Dermis blood vessel endothelial cell (primary cell): ENCODE data around the gene LRRC41. TPM values are rescaled to one million over a fixed set of nuclear protein-coding genes. Genes with fewer than 3 reads are reported as not detected.
"Not testable (repeated sequence)": the region's sequence is repeated elsewhere in the genome, so short reads cannot be mapped to it uniquely, and the experiment has no call there.

ENCODE experiments used
- DNase-seq: peaks from one replicate; pipeline ENCODE4 v3.0.0; 2010
- total RNA-seq: library from RNA; depleted of rRNA; stranded (reverse); fragments of >200 nt; gene quantifications from 2 replicates; pipeline ENCODE4 v1.2.3, GENCODE V29; 2014

LRRC41 gene, protein sequence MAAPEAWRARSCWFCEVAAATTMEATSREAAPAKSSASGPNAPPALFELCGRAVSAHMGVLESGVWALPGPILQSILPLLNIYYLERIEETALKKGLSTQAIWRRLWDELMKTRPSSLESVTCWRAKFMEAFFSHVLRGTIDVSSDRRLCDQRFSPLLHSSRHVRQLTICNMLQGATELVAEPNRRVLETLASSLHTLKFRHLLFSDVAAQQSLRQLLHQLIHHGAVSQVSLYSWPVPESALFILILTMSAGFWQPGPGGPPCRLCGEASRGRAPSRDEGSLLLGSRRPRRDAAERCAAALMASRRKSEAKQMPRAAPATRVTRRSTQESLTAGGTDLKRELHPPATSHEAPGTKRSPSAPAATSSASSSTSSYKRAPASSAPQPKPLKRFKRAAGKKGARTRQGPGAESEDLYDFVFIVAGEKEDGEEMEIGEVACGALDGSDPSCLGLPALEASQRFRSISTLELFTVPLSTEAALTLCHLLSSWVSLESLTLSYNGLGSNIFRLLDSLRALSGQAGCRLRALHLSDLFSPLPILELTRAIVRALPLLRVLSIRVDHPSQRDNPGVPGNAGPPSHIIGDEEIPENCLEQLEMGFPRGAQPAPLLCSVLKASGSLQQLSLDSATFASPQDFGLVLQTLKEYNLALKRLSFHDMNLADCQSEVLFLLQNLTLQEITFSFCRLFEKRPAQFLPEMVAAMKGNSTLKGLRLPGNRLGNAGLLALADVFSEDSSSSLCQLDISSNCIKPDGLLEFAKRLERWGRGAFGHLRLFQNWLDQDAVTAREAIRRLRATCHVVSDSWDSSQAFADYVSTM
- 76.6 and 85.2 TPM in 2 replicates for total RNA-seq

DNA sequence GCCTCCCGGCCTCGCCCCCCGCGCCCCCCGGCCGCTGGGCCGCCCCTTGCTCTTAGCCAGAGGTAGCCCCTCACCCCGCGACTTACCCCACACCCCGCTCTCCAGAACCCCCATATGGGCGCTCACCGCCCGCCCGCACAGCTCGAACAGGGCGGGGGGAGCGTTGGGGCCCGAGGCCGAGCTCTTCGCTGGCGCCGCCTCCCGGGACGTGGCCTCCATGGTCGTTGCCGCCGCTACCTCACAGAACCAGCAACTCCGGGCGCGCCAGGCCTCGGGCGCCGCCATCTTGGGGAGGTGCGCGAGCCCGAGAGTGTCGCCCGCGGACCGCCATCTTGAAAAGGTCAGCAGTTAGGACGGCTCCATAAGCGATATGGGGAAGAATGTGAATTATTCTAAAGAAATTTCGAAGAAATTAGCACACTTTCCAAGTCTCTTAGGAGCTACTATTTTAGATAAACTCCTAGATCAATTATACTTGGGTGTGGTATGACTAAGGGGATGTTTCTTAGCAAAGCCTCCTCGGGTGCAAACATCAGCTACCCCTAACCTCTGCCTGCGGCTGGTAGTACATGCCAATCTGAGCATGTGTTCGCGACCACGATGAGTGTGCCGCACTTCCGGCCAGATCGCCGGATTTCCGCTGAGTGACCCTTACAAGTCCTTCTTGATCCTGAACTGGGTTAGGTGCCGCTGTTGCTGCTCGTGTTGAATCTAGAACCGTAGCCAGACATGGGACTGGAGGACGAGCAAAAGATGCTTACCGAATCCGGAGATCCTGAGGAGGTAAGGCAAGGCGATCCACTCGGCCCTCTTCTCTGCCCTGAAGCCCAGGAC is at the start of gene LRRC41, which contains the start of gene UQCRH:
LRRC41 (minus strand) TSS at position 579 of the 834 bp plus-strand sequence; CDS start at position 285, 294 bp downstream.
UQCRH (plus strand) TSS at position 661 of the 834 bp plus-strand sequence; CDS start at position 730, 69 bp downstream.
- DNase-seq = peak; percentile 98

DNA sequence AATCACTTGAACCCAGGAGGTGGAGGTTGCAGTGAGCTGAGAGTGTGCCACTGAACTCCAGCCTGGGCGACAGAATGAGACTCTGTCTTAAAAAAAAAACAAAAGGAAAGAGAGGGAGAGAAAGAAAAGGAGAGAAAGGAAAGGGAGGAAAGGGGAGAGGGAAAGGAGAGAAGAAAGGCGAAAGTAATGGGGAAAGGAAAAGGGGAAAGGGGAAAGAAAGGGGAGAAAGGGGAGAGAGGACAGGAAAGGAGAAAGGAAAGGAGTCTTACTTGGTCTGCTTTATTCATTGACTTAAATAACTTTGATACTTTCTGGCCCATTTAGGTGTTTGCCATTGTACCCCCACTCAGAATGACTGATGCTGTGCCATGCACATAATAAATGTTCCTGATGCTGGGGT is 48.9 kb upstream of the LRRC41 start:
- no peak for DNase-seq

DNA sequence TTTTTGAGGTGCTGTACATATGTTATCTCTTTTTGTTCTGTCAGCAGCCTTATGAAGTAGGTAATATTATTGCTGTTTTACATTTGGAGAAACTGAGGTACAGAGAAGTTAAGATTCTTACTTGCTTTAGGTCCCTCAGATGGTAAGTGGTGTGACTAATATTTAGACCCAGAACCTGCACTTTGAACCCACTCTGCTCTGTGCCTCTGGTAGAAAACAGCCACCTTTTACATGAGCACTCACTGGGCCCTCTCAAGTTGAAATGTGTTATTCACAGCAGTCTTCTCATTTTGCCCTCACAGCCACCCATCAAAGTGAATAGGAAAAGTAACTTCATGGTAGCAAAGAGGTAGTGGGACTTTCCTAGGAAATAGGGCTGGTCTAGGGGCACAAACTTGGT is 41.9 kb upstream of the LRRC41 start:
- no peak for DNase-seq

DNA sequence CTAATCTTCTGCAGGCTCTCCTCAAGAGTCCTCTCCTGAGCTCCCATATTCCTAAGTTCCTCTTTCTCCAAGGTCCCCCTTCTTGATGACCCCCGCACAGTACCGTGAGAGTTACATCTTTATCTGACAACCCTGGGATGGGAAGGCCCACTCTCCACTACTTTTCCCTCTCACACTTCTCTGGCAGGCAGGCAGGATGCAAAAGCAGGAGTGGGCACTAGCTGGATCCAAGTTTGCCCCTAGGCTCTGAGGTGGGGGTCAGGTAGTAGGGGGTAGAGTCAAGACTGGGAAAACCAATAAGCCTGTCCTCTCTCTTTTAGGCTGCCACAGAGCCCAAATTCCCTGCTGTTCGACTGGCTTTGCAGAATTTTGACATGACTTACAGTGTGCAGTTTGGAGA is 41.1 kb upstream of the LRRC41 start:
- DNase-seq = no peak

DNA sequence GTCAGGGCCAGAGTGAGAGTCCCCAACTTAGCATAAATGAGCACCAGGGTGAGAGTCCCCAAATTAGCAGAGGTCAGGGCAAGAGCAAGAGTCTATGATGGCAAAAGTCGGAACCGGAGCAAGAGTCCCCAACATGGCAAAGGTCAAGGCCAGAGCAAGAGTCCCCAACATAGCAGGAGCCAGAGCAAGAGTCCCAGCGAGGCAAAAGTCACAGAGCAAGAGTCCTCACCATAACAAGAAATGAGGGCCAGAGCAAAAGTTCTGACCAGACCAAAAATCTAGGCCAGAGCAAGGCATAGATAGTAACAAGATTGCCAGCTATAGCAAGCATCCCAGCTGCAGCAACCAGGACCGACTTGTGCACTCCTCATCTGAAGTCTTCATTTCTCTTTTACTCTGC is 40.3 kb upstream of the LRRC41 start:
- DNase-seq = no peak

DNA sequence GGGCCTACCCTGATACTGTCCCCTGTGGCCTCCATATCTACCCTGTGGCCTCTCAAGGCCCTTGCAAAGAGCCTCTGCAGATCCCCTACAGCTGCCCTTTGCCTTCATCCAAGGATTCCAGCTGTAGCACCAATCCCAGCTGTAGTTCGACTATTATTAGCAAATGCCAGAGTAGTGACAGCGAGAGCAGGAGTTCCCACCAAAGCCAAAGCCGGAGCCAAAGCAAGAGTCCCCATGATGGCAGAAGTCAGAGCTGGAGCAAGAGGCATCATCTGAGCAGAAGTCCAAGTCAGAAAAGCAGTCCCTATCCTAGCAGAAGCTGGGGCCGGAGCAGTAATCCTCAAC is 39.9 kb upstream of the LRRC41 start:
- DNase-seq = no peak

DNA sequence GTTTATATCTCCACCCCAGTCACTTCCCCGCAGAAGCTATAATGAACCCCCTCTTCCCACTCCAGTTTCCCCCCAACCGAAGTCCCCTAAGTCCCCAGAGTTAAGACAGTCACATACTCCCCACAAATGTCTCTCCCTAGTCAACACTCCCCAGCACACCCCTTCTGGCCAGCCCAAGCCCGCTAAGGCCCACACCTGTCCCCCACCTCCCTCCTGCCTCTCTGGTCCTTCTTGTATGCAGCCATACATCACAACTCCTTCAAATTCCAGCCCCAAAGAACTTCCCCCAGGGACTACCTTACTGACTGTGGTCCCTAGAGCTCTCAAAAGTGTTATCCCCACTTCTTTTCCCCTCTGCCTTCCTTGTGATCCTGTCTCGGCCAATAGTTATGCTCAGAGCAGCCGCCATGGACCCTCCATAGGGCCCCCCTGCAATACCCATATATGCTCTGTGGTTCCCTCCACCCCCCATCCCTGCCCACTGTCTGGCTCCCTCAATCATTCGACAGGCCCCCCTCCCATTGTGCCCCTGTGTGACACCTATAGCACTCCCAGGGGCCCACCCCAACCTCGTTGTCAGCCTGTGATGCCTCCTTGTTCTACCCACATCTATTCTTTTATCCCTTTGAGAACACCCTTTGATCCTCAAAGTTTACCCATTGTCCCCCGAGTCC is 39.4 kb upstream of the LRRC41 start:
- DNase-seq = no peak

DNA sequence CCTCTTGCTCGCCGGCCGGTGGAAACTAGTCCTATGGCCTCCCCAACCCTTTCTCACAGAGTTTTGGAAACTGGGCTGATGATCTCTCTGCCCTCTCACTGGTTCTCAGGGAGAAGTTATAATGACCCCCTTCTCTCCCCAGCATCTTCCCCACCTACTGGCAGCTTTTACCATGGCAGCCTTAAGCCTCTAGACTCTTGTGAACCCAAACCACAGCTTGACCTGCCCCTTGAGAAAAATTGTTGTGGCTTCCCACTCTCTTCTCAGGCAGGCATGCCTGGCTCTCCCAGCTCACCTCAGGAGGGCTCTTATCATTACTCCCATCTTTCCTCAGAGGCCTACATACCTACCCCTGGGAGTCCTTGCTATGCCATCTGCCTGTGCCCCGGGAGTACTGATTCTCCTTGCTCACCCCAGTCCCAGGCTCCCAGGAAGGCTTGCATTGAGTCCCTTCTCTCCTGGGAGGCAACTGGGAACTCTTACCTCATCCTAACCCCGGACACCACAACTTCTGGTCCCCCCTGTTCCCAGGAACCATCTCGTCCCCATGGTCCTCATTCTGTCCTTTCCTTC is 38.8 kb upstream of the LRRC41 start:
- peak; percentile 34 for DNase-seq

DNA sequence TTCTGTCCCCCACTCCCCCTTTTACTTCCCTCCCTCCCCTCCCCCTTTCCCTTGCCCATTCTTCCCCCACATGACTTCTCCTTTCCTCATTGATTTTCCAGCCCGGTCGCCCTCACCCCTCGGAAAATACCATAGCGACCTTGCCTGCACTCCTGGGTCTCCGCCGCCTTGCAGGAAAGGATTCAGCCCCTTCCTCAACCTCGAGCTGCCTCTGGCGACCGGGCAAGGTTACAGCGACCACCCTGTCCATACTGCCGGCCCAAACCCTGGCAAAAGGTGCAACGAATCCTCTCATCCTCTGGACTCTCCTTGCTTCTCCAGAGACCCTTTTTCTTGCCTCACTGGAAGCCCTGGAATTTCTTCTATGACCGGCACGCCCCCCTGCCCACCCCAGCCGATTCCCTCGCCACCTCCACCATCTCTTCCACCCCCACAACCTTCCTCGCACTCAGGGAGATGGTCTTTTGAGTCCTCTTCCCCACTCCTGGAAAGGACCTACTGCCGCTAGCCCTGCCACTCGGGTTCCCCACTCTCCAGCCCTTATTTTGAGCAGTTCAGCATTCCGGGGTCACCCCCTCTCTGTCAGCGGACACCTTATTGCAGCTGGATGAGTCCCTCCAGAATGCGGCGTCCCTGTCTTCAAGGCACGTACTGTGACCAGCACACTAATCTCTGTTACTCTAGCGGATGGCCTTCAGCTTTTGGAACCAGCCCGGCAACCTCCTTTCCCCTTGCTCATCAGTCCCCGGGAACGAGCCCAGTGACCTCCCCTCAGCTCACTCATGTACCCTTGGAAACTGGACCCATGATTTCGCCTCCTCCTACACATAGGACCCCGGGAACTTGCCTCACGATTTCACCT is 38.0 kb upstream of the LRRC41 start:
- no peak for DNase-seq

DNA sequence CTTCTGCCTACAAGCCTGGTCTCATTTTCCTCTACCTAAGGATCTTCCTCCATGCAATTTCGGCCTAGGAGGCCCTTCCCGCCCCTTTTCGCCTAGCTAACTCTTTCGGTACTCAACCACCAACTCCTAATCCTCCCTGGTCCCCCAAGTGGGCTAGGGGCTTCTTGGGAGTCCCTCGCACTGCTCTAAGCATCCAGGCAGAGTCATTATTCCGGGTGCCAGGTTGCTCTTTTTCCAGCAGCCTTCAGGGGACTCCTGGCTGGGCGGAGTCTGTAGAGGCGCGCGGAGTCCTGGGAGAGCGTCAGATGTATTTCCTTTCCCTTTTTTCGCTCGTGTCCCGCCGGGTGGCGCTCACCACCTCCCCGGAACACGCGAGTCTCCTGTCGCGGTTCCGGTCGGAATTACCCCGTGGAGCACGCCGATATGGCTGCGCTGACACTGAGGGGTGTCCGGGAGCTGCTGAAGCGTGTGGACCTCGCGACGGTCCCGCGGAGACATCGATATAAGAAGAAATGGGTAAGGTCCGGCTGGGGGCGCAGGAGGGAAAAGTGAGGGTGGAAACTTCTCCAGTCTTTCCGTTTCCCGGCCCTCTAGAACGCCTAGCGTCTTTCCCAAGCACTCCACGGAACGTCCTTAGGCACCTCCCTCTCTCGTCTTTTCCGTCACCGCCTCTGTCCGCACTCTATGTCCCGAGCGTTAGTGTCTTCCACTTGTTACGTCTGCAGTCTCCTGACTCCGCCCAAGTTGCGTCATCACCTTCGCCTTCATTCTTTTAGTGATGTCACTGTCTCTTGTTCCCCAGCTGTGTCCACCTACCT is 37.2 kb upstream of the LRRC41 start, which contains the start of gene NSUN4:
NSUN4 (plus strand) TSS at position 404 of the 818 bp plus-strand sequence; CDS start at position 424, 20 bp downstream.
- DNase-seq = peak; percentile 95

DNA sequence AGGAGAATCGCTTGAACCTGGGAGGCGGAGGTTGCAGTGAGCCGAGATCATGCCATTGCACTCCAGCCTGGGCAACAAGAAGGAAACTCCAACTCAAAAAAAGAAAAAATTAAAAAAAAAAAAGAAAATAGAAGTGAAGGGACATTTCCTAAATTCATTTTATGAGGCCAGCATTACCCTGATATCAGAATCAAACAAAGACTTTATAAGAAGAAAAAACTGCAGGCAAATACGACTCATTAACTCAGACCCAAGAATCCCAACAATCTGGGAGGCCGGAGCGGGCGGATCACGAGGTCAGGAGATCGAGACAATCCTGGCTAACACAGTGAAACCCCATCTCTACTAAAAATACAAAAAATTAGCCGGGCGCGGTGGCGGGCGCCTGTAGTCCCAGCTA is 34.0 kb upstream of the LRRC41 start:
- DNase-seq = not testable (repeated sequence)

DNA sequence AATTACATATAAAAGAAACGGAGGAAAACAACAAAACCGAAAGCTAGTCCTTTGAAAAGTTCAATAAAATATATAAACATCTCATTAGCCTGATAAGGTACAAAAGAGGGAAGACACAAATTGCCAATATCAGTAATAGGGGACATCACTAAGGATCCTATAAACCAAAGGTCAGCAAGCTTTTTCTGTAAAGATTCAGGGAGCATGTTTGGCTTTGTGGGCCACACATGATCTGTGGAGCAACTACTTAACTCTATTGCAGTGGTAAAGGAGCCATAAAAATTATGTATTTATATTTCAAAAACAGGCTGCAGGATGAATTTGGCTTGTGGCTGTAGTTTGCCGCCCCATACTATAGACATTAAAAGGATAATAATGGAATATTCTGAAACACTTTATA is 31.7 kb upstream of the LRRC41 start:
- no peak for DNase-seq

DNA sequence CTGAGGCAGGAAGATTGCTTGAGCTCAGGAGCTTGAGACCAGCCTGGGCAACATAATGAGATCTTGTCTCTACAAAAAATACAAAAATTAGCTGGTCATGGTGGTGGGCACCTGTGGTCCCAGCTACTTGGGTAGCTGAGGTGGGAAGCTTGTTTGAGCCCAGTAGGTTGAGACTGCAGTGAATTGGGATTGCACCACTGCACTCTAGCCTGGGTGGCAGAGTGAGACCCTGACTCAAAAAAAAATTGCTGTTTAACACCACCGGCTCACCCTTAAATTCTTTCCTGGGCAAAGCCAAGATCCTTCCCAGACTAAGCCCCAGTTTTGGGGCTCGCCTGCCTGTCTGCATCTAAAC is 30.6 kb upstream of the LRRC41 start:
- no peak for DNase-seq

DNA sequence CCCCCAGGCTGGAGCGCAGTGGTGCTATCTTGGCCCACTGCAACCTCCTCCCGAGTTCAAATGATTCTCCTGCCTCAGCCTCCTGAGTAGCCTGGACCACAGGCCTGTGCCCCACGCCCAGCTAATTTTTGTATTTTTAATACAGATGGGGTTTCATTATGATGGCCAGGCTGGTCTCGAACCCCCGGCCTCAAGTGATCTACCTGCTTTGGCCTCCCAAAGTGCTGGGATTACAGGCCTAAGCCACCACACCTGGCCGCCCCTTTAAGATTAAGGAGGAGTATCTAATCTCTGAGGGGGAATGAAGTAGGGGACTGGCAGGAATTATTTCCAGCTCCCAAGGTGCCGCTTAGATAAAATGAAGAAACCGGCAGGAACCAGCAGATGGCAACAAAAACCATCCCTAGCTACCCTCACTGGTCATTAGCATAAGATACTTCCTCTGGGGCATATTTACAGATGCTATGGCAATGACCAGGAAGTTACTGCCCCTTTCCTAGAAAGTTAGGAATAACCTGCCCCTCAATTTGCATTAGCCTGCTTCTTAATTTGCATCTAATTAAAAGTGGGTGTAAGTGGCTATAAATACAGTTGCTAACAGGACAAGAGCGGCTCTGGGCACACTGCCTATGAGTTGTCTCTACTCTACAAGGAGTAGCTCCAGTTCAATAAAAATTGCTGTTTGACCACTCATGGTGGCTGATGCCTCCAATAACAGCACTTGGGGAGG is 30.0 kb upstream of the LRRC41 start:
- peak; percentile 46 for DNase-seq

DNA sequence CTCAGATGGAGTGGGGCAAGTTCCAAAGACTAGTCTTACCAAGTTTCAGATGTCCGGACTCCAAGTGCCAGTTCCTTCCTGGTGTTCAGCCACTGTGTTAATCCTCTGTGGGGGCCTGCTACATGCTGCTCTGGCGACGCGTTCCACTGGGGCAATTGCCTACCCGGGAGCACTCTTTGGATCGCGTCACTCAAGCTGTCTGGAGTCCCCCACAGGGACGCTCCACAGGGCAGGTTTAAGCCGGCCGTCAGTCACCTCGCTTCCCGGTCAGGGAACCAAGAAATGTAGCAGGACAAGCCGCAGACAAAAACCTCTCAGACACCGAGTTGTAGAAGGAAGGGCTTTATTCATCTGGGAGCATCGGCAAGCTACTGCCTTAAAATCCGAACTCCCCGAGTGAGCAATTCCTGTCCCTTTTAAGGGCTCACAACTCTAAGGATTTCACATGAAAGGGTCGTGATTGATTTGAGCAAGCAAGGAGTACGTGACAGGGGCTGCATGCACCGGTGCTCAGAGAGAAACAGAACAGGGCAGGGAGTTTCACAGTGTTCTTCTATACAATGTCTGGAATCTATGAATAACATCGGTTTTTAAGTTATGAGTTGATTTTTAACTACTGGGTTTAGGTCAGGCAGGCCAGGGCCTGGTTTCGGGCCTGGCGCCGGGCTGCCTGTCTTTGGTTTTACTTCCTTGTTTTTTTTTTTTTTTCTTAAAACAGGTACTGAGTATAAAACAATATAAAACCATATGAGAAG is 28.5 kb upstream of the LRRC41 start:
- not testable (repeated sequence) for DNase-seq

DNA sequence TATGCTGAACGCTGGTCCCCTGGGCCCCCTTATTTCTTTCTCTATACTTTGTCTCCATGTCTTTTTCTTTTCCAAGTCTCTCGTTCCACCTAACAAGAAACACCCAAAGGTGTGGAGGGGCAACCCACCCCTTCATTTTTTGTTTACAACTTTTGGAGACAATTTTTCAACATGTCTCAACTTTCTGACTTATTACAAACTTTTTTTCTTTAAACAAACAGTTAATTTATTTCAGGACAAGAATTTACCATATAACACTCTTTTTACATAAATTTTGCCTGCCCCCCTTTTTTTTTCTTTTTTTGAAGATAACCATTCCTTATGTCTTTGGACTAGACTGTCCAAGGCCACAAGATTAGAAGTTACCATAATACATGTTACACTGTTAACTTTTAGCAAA is 27.0 kb upstream of the LRRC41 start:
- not testable (repeated sequence) for DNase-seq

DNA sequence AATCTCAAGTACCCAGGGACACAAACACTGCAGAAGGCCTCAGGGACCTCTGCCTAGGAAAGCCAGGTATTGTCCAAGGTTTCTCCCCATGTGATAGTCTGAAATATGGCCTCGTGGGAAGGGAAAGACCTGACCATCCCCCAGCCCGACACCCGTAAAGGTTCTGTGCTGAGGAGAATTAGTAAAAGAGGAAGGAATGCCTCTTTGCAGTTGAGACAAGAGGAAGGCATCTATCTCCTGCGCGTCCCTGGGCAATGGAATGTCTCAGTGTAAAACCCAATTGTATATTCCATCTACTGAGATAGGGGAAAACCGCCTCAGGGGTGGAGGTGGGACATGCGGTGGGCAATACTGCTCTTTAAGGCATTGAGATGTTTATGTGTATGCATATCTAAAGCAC is 26.4 kb upstream of the LRRC41 start:
- not testable (repeated sequence) for DNase-seq

DNA sequence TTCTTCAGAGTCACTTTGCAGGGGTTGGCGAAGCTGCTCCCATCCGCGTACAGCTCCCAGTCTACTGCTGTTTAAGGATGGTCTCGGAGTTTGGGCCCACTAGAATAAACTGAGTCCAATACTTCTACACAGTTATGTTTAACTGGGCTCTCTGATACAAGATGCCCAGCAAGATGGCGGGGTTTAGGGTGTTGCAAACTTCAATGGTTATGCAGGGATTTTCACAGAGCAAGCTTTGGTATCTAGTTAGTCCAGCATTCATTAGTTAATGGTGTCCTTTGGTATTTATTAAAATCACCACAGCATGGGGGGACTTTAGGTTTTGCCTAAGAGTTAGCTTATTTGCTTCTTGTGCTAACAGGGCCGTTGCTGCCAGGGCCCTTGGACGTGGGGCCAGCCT is 24.8 kb upstream of the LRRC41 start:
- not testable (repeated sequence) for DNase-seq
